Smooth muscle cell (in vitro differentiated cells): ENCODE data around the gene RC3H1. TPM values are rescaled to one million over a fixed set of nuclear protein-coding genes. Genes with fewer than 3 reads are reported as not detected.
A peak's percentile ranks its signal among the peaks of the same experiment; 100 is the strongest.

ENCODE experiments used
- DNase-seq: peaks from one replicate; lab custom pipeline; 2025; ENCODE audit not compliant: unreplicated experiment; lab: John Stamatoyannopoulos, UW
- H2AFZ ChIP-seq: fragments of 200-600 bp; sonication (generic); 2 replicates; pipeline ENCODE4 v1.6.0; 2016; ENCODE audit warnings: antibody characterized with exemption, low read depth, mild to moderate bottlenecking
- H3F3A ChIP-seq: fragments of 200-600 bp; sonication (generic); 2 replicates; pipeline ENCODE4 v1.6.0; 2017; ENCODE audit warnings: antibody characterized with exemption, low read depth
- H3K27ac ChIP-seq: fragments of 200-600 bp; sonication (generic); 2 replicates; pipeline ENCODE4 v1.5.1; 2016; ENCODE audit warnings: low read depth, mild to moderate bottlenecking
- H3K27me3 ChIP-seq: fragments of 200-600 bp; sonication (generic); 2 replicates; pipeline ENCODE4 v1.6.1; 2016; ENCODE audit warnings: low read depth, mild to moderate bottlenecking
- H3K36me3 ChIP-seq: fragments of 200-600 bp; sonication (generic); 2 replicates; pipeline ENCODE4 v1.5.1; 2016; ENCODE audit warnings: low read depth
- H3K4me1 ChIP-seq: fragments of 200-600 bp; sonication (generic); 2 replicates; pipeline ENCODE4 v1.5.1; 2016; ENCODE audit warnings: low read depth
- H3K4me2 ChIP-seq: fragments of 200-600 bp; sonication (generic); 2 replicates; pipeline ENCODE4 v1.6.0; 2016; ENCODE audit warnings: mild to moderate bottlenecking
- H3K4me3 ChIP-seq: fragments of 200-600 bp; sonication (generic); 2 replicates; pipeline ENCODE4 v1.5.1; 2016; ENCODE audit warnings: mild to moderate bottlenecking
- H3K79me2 ChIP-seq: fragments of 200-600 bp; sonication (generic); 2 replicates; pipeline ENCODE4 v1.6.0; 2016; ENCODE audit warnings: low read depth, mild to moderate bottlenecking
- H3K9ac ChIP-seq: fragments of 200-600 bp; sonication (generic); 2 replicates; pipeline ENCODE4 v1.6.0; 2016; ENCODE audit warnings: low read depth
- H3K9me3 ChIP-seq: fragments of 200-600 bp; sonication (generic); replicated peaks from 2 replicates; pipeline ENCODE4 v1.5.1; 2016; ENCODE audit warnings: low read depth
- H4K20me1 ChIP-seq: fragments of 200-600 bp; sonication (generic); 2 replicates; pipeline ENCODE4 v1.6.0; 2016; ENCODE audit warnings: low read depth
- CTCF ChIP-seq: fragments of 200-600 bp; sonication (generic); IDR thresholded peaks from 2 replicates; pipeline ENCODE4 v1.5.1; 2017; ENCODE audit warnings: borderline replicate concordance, mild to moderate bottlenecking, antibody characterized with exemption; ENCODE audit not compliant: insufficient read depth, poor library complexity, severe bottlenecking
- WGBS: methylation state at CpG from one replicate; pipeline ENCODE4 v1.1.7; 2016; ENCODE audit warnings: low lambda C conversion rate; 5-methylcytosine and 5-hydroxymethylcytosine counted together
- polyA plus RNA-seq: library from polyadenylated mRNA; unstranded; fragments of >200 nt; fragmentation: Nextera tagmentation; extraction: Ambion mirVana; gene quantifications from 2 replicates; pipeline ENCODE4 v1.2.1, GENCODE V29; 2016
- total RNA-seq: library from RNA; depleted of rRNA; stranded (reverse); fragments of >200 nt; gene quantifications from 2 replicates; pipeline ENCODE4 v1.2.3, GENCODE V29; 2014

The RC3H1 gene
- total and polyA plus RNA-seq, 2 experiments from 2014 or later: 3.9 to 21.6 TPM

- Histone ChIP-seq H3K36me3 (no peaks in the 10 kb centered on the region), H3K9me3 (no peaks in the 10 kb centered on the region), H2AFZ (no peak overlapping the region), H3K27ac (no peak overlapping the region), H3K79me2 (no peaks in the 10 kb centered on the region), H3K4me1 (no peaks in the 10 kb centered on the region), H3K4me2 (no peak overlapping the region), H3K9ac (no peak overlapping the region), H3K27me3 (no peaks in the 10 kb centered on the region), H3F3A (no peaks in the 10 kb centered on the region), H4K20me1 (no peaks in the 10 kb centered on the region), H3K4me3 (no peak overlapping the region)
- TF ChIP-seq CTCF: no peak
- WGBS: 87% methylated on average over 2 of the region's 2 CpGs
- no peak for DNase-seq
Measured at GRCh38 chr1:173915596-173915995, 106.6 kb downstream of the RC3H1 start.

- no peaks in the 10 kb centered on the region for H3K4me1 ChIP-seq
- H3F3A ChIP-seq: no peaks in the 10 kb centered on the region
- H3K36me3 ChIP-seq: no peaks in the 10 kb centered on the region
- H2AFZ ChIP-seq: no peak overlapping the region
- DNase-seq: no peak
- H3K27me3 ChIP-seq: no peaks in the 10 kb centered on the region
- no peaks in the 10 kb centered on the region for H3K9me3 ChIP-seq
- no peaks in the 10 kb centered on the region for H3K79me2 ChIP-seq
- H3K27ac ChIP-seq: no peak overlapping the region
- no peak overlapping the region for H3K4me3 ChIP-seq
- no peak overlapping the region for H3K4me2 ChIP-seq
- H3K9ac ChIP-seq: no peak overlapping the region
- 81% methylated on average over 13 of the region's 13 CpGs for WGBS
- peak; percentile 43 for TF ChIP-seq CTCF
- no peaks in the 10 kb centered on the region for H4K20me1 ChIP-seq
Measured at GRCh38 chr1:173914366-173914871, 107.7 kb downstream of the RC3H1 start.

- 93% methylated on average over 3 of the region's 3 CpGs for WGBS
- no peak overlapping the region for H2AFZ ChIP-seq
- H3F3A ChIP-seq: no peaks in the 10 kb centered on the region
- no peaks in the 10 kb centered on the region for H3K9me3 ChIP-seq
- H3K27ac ChIP-seq: no peak overlapping the region
- no peaks in the 10 kb centered on the region for H3K4me1 ChIP-seq
- no peak overlapping the region for H3K9ac ChIP-seq
- H3K27me3 ChIP-seq: no peaks in the 10 kb centered on the region
- H3K4me3 ChIP-seq: no peak overlapping the region
- H4K20me1 ChIP-seq: no peaks in the 10 kb centered on the region
- no peaks in the 10 kb centered on the region for H3K36me3 ChIP-seq
- H3K79me2 ChIP-seq: no peaks in the 10 kb centered on the region
- H3K4me2 ChIP-seq: no peak overlapping the region
- no peak for TF ChIP-seq CTCF
- DNase-seq: no peak
Measured at GRCh38 chr1:173913111-173913510, 109.0 kb downstream of the RC3H1 start.

GRCh38 chr1:173903827-173904531 lies 118.2 kb downstream of the RC3H1 start:
- no peak for TF ChIP-seq CTCF
- Histone ChIP-seq H3K4me3 (no peak overlapping the region), H3K27me3 (no peaks in the 10 kb centered on the region), H2AFZ (no peak overlapping the region), H3K4me2 (no peak overlapping the region), H3K9me3 (no peaks in the 10 kb centered on the region), H3K27ac (no peak overlapping the region), H3F3A (no peaks in the 10 kb centered on the region), H3K79me2 (no peaks in the 10 kb centered on the region), H3K9ac (no peak overlapping the region), H3K36me3 (no peaks in the 10 kb centered on the region), H4K20me1 (no peaks in the 10 kb centered on the region), H3K4me1 (no peaks in the 10 kb centered on the region)
- WGBS: 97% methylated on average over 6 of the region's 6 CpGs
- DNase-seq: no peak
